Activated naive CD4-positive, alpha-beta T cell (primary cell): Measurements from ENCODE around the gene PIP5K1A.
A peak's percentile ranks its signal among the peaks of the same experiment; 100 is the strongest.
"Not testable (repeated sequence)": the region's sequence is repeated elsewhere in the genome, so short reads cannot be mapped to it uniquely, and the experiment has no call there.

ENCODE experiments used
- DNase-seq, 4 experiments: peaks; one replicate each; lab custom pipeline; 2025; lab: John Stamatoyannopoulos, UW

Gene PIP5K1A, protein sequence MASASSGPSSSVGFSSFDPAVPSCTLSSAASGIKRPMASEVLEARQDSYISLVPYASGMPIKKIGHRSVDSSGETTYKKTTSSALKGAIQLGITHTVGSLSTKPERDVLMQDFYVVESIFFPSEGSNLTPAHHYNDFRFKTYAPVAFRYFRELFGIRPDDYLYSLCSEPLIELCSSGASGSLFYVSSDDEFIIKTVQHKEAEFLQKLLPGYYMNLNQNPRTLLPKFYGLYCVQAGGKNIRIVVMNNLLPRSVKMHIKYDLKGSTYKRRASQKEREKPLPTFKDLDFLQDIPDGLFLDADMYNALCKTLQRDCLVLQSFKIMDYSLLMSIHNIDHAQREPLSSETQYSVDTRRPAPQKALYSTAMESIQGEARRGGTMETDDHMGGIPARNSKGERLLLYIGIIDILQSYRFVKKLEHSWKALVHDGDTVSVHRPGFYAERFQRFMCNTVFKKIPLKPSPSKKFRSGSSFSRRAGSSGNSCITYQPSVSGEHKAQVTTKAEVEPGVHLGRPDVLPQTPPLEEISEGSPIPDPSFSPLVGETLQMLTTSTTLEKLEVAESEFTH

DNA sequence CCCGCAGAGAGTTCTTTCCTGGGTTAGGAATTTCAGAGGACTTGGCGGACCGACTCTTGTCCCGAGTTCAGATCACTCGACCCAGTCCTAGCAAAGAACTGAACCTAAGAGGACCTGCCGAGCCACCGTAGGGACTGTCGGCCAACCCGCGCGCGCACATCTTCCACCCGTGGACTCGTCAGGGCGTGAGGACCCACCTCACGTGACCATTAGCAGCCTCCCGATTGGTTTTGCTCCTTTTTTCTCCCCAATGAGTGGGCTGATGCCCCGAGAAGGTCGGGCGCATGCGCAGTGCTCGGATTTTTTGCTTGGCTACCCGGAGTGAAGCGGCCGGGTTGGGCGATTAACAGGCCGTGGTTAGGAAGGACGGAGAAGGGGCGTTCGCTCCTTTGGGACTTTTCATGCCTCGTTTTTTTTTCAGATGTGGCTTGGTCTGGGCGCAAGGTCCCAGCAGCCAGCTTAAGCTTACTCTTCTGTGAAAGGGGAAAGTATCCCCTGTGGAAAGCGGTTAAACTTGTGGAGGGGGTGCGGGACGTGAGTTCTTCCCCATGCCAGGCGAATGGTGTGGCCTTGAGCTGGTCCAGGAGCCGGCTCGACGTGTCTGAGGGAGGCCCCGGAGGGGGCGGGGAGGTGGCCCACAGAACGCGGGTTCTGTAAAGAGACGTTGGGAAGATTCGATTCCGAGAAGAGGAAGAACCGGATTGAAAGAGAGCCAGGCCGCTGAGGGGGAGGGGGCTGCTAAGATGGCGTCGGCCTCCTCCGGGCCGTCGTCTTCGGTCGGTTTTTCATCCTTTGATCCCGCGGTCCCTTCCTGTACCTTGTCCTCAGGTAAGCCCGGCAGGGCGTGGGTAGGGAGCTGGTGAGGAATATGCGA lies at the start of gene PIP5K1A:
Gene PIP5K1A (plus strand): TSS at position 299 of the 874 bp plus-strand sequence. CDS start 445 bp downstream, at position 744.
- DNase-seq: peak; percentile 97 to 99 (median 98)

DNA sequence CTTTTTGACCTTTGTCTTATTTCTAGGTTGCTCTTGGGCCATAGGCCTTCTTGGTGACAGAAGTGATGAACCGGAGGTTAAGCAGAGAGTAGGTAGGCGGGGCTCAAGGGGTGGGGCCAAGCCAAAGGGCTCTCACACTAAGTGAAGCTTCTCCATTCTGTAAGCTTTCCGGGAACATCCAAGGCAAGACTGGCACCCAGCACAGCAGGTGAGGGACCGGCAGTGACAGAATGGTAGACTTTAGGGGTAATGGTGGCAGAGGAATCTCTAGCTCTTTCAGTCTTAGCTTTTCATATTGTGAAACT lies 41.9 kb upstream of the PIP5K1A start, which contains the start of gene TNFAIP8L2:
Gene TNFAIP8L2 (plus strand): TSS at position 135 of the 305 bp plus-strand sequence. CDS start 2,049 bp downstream, outside the sequence.
- peak in 3 of 4 experiments; percentile 24 to 75 (median 51) for DNase-seq

DNA sequence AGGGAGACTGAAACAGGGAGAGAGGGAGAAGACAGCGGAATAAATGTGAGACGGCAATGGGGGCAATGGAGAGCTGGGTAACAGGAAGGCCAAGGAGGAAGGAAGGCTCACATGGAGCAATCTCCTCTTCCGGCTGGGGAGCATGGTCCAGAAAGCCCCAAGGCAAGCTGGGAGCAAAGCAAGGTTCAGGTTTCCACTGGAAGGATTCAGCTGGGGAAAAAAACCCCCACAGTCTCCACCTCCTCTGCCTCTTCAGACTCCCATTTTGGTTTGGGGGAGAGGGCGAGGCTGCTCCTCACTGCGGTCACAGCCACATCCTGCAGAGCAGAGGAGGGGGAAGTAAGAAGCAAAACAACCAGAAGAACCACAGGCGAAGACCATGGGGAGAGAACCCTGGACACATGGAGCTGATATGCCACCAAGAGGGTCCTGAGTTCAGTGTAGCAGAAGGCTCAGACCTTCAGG lies 41.3 kb upstream of the PIP5K1A start:
- DNase-seq: peak in 2 of 4 experiments; percentile 27 to 45

DNA sequence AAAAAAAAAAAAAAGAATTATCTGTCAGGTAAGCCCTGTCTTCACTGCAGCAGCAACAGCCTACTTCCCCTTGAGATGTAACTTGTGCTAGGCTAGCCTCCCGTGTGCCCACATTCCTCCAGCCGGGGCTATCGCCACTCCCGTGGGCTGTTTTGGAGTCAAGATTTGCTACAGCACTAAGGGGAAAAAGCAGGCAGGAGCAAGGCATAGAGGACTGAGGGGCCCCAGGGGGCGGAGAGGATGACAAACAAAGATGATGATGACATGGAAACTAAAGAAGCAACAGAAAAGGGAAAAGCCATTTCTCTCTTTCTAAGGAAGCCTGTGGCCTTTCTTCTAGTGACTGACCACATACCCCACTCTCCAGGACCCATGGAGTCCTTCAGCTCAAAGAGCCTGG lies 40.0 kb upstream of the PIP5K1A start:
- DNase-seq: no peak

DNA sequence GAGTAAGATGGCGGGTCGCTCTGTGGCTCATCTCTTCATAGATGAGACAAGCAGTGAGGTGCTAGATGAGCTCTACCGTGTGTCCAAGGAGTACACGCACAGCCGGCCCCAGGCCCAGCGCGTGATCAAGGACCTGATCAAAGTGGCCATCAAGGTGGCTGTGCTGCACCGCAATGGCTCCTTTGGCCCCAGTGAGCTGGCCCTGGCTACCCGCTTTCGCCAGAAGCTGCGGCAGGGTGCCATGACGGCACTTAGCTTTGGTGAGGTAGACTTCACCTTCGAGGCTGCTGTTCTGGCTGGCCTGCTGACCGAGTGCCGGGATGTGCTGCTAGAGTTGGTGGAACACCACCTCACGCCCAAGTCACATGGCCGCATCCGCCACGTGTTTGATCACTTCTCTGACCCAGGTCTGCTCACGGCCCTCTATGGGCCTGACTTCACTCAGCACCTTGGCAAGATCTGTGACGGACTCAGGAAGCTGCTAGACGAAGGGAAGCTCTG lies 39.6 kb upstream of the PIP5K1A start:
- DNase-seq: no peak

DNA sequence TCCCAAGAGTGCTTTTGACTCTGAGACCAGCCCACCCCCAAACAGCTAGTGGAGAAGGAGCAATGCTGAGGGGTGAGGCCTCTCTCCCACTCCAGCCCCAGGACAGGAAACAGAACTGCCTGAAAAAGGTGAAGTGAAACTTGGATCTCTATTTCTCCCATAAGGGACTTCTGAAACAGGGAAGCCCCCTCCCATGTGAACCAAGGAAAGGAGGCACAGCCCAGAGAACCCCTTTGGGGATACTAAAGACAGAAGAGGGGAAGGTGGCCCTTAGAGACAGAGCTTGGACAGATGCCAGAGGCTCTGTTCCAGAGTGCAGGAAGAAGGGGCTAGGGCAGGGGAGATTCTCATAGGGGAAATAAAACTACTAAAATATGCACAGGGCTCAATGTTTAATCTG lies 39.0 kb upstream of the PIP5K1A start:
- no peak for DNase-seq

DNA sequence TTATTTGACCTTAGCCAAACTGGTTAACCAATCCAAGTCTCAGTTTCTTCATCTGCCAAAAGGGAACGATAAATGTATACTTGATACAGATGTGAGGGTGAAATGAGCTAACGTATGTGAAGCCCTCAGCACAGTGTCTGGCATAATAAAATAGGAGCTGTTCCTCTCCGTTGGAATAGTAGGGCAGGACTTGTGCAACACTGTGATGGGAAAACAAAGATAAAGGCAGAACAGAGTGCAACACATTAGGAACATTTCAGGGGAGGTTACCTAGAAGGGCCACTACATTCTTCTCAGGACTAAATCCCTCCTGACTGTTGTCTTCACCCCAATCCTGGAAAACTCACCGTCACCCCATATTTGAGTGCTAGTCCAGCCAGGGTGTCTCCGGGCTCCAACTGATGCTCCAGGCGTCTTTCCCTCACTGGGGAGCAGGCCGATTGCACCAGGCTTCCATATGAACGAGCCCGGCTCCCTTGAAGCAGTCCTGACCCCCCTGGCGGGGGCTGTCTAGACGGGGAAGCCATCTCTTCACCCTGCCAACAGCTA lies 33.5 kb upstream of the PIP5K1A start:
- DNase-seq: no peak

DNA sequence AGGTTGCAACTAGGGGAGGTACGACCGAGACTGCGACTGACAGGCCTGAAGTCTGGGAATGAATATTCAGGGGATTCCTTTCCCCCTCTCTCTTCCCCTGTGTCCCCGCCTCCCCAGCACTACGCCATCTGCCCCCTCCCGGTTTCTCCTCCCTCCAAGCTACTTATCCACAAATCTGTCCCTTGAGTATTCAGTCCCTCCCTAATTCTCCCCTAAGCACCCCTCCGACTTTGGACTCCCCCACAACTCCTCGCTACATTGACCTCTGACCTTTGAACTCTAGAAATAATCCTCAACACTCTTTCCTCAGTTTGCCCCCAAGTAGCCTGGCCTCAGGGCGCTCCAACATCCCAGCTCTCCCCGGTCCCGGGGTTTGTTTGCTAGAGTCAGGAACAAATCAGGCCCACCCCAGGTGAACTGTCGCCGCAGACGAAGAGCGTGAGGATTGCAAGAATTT lies 33.0 kb upstream of the PIP5K1A start:
- no peak for DNase-seq

DNA sequence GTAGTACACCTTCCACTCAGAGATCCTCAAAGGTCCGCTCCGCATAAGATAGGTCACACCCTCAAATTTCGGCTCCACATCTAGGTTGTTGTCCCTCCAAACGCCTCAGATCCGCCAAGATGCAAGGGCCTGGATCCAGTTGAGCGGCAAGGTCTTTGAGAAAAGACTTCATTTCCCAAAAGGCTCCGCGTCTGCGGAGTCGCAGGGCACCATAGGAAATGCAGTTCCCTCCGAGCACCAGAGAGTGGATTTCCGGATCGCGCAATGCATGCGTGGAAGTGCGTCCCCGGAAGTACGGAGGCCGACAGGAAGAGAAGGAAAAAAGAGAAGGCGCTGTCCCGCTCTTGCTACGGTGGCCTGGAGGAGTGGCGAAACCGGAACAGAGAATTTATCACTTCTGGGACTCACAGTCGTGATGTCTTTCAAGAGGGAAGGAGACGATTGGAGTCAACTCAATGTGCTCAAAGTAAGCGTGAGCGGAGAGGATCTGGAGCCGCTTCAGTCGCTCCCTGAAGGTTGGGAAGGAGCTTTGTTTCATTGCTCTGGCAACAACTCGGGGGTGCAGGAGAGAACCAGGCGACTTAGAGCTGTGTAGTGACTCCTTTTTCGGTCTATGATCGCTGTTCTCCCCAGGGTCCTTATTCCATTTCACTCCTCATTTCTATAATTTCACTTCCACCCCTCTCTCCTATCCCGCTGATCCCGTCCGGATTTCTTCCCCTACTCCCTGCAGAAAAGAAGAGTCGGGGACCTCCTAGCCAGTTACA lies 32.4 kb upstream of the PIP5K1A start, which contains the start of the genes LYSMD1 and SCNM1:
Gene LYSMD1 (minus strand): TSS at position 165 of the 767 bp plus-strand sequence. CDS start 644 bp downstream, outside the sequence.
Gene SCNM1 (plus strand): TSS at position 407 of the 767 bp plus-strand sequence. CDS start 9 bp downstream, at position 416.
- peak; percentile 76 to 88 (median 84) for DNase-seq

DNA sequence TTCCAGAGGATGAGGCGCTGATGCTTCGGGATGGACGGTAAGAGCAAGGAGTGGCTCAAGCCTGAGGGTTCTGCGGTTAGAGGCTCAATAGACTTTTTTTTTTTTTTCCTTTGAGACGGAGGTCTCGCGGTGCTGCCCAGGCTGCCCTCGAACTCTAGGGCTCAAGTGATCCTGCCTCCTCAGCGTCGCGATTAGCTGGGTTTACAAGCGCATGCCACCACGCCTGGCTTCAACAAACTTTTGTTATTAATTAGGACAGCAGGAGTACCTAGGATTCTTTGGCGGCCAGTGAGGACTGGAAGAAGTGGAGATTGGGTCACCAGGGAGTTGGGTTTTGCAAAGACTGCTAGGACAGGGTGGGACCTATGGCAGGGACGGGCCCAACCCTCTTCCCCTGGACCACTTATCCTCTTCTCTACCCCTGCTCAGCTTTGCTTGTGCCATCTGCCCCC lies 31.8 kb upstream of the PIP5K1A start:
- DNase-seq: no peak

DNA sequence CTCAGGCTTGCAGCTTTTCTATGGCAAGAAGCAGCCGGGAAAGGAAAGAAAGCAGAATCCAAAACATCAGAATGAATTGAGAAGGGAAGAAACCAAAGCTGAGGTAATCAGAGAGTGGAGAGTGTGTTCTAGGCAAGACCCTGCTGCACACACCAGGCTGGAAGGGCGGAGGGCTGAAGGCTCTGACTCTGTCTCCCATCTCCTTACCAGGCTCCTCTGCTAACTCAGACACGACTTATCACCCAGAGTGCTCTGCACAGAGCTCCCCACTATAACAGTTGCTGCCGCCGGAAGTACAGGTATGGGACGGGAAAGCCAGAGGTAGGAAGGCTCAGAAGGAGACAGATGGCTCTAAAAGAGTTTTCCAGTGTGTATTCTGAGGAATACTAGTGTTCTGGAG lies 31.2 kb upstream of the PIP5K1A start:
- no peak for DNase-seq

DNA sequence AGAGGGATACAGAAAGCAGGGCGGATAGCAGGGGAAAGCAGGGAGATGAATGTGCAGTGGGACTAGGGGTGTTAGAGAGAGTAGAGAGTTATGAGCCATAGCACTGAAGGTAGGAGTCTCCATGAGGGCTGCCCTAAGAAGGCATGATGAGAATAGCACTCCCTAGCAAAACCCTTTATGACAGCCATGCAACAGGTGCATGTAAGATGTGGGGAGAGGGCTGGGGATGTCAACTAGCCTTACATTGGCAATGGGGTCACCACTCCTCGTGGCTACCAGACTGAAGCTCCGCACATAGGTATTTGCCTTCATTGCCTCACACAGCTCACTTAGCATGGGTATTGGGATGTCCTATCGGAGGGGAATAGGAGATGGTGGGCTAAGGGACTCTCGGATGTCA lies 27.2 kb upstream of the PIP5K1A start:
- no peak for DNase-seq

DNA sequence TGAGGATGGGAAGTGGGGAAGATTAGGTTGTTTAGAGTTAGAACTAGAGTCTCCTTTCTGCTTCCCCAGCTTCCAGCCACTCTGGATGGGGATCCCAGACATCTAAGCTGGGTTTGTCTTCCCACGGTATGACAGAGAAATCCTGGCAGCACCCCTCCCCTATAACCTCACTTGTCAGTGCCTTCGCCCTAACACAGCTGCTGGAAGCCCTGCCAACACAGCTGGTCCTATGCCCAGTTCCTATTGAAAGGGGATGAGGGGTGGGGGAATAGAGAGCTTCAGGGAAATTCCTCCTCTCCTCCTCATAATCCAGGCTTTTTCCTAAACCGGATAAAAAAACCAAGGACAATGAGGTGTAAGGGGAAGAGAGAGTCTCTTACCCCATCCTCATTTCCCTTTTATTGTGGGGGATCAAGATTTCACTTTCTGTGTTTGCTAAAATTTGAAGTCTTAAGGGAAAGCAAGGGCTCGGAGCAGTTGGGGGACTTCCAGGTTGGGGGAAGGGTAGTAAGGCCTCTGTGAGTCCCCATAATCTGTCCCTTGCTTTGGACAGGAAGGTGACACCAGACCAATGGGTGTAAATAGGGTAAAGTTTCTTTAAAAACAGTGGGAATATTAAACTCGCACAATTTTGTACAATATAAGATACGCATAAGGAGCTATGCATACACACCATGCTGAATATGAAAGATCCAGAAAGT lies 23.2 kb upstream of the PIP5K1A start:
- DNase-seq: no peak

DNA sequence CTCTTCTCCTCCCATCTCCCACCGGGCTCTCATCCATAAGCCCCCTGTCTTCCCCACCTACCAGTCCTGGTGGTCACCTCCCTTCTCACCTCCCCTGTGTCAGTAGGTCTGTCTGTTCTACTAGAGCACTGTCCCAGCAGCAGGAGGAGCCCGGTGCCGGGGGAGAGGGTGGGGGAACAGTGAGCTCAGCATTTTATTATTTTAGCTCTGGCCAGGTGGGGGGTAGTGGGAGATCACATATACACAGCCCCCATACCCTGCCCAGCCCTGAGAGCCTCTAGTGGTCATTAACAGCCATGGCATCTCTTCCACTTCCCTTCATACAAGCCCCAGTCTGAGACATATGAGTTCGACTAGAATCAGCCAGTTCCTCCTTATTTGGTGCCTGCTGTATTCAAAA lies 22.5 kb upstream of the PIP5K1A start, which contains the start of gene TMOD4:
Gene TMOD4 (minus strand): TSS at position 119 of the 400 bp plus-strand sequence. CDS start 1,106 bp downstream, outside the sequence.
- no peak for DNase-seq

DNA sequence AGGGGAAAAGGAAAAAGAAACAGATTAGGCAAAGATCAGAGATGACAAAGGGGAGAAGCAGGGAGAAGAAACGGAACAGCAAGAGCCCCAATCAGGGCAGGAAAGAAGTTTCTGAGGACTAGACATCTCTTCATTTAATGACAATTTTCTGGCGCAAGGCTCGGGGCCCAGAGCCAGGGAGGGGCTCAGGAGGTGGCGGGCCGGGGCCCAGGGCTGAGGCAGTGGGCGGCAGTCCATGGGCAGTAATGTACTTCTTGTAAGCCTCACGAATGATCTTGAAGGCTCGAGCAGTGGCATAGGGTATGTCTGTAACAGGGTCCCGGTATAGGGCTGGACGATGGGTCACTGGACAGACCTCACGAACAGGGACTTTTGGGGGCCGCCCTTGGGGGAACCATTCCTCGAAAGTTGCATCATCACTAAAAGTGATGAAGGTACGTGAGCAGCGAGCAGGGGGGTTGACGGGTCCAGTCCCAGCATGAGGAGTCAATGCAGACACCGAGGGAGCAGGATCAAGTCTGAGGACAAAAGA lies 21.8 kb upstream of the PIP5K1A start:
- no peak for DNase-seq

DNA sequence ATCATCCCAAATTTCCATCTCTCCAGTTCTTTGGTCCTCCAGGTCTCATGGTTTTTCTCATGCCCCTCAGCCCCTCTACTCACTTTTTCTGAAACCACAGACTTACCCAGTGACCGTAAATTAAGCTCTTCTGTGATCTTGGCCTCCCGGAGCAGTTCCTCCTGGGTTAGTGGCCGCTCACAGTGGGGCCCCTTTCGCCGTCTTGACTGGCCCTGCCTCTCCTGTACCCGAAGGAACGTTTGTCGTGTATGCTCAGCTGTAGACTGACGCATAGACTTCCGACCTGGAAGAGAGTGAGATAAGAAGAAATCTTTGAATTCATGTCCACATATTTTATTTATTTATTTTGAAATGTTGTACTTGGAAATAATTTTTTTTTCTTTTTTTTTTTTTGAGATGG lies 14.1 kb upstream of the PIP5K1A start:
- DNase-seq: no peak

DNA sequence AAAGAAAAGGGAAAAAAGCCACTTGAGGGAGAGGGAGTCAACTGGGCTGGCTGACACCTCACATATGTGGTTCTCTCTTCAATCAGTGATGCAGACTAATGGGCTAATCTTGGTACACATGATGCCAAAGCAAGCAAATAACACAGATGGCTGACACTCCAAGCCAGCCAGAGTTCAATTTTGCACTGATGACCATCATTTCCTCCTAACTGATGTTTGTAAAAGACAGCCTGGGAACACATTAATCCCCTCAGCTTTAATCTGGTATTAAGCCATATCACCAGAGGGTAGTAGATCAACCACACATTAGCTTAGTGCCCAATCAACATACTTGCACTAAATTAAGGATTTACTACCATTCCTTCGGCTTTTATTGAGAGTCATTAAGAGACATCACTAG lies 11.1 kb upstream of the PIP5K1A start:
- DNase-seq: no peak

DNA sequence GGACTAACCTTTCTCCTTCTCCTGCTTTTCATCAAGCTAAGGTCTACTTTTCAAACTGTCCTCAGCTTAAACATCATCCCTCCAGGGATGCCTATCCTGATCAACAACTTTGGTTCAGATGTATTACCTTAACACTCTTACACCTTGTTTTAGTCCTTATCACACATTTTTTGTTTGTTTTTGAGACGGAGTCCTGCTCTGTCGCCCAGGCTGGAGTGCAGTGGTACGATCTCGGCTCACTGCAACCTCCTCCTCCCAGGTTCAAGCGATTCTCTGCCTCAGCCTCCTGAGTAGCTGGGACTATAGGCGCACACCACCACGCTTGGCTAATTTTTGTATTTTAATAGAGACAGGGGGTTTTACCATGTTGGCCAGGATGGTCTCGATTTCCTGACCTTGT lies 9.7 kb upstream of the PIP5K1A start:
- DNase-seq: not testable (repeated sequence)

DNA sequence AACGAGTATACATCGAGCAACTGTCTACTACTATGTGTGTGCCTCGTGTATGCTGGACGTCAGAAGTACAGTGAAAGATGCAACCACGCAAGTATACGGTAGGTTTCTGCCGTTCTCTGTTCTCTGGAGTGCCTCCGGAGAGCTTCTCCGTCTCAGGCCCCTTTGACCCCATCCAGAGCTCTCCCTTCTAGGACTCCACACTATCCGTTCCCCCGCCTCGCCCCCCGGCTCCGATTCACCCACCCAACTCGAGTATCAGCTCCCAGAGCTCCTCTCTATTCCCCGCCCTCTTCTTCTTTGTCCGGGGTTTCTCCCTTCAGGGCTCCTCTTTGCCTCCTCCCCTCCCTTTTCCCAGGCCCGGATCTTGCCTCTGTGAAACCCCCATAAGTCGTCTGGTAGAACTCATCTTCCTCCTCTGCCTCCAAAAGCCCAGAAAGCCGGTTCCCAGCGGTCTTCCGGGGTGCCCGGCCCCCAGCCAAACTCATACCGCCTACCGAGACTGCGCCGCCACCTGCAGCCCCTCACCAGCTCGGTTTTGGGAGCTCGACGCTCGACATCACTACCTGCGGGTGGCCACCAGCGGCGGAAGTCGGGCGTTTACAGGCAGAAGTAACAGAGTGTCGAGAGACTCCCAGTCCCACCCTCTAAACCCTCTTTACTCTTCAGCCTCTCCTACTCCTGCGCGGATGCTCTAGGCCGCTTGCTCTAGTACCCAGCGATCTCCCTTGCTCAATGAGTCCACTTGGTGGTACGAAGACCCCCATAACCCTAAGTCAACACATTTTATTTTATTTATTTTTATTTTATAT lies 8.5 kb upstream of the PIP5K1A start, which contains the start of gene VPS72:
Gene VPS72 (minus strand): TSS at position 561 of the 809 bp plus-strand sequence. CDS start 76 bp downstream, at position 485.
- DNase-seq: peak; percentile 54 to 80 (median 66)
